ENCODE data around the gene MMUT. TPM values are rescaled to one million over a fixed set of nuclear protein-coding genes. Genes with fewer than 3 reads are reported as not detected.

MMUT gene
- total and polyA plus RNA-seq, 10 of the 15 experiments (the other 5 are each of a cell fraction or from before 2014, with no cell fraction given) = 6.6 to 21.5 (median 13.5) TPM

GRCh38 chr6:49499126-49499525 is 36.1 kb upstream of the MMUT start:
- FAIRE-seq = no peak
- Histone ChIP-seq H3K27ac (ENCODE audit: control insufficient read depth, insufficient read depth) (no peak overlapping the region), H3K36me3 (ENCODE audit: control insufficient read depth in 2 of 2, insufficient read depth in 2 of 2, low read length in 1 of 2) (no peaks in the 10 kb centered on the region), H3K27me3 (replicated peaks in 1 of 2; ENCODE audit: control insufficient read depth in 2 of 2, insufficient read depth in 2 of 2, low read length in 1 of 2) (no peaks in the 10 kb centered on the region), H3K9ac (ENCODE audit: control insufficient read depth, insufficient read depth, low read length) (no peak overlapping the region), H3K4me3 (no peak overlapping the region), H3K79me2 (ENCODE audit: control insufficient read depth, insufficient read depth, low read length) (no peaks in the 10 kb centered on the region), H3K4me1 (ENCODE audit: control insufficient read depth, insufficient read depth, low read length) (no peaks in the 10 kb centered on the region), H3K9me3 (replicated peaks; ENCODE audit: control insufficient read depth, insufficient read depth, low read length) (no peaks in the 10 kb centered on the region), H3K4me2 (ENCODE audit: control insufficient read depth, insufficient read depth) (no peak overlapping the region), H4K20me1 (ENCODE audit: control insufficient read depth, insufficient read depth) (no peaks in the 10 kb centered on the region), H2AFZ (ENCODE audit: control insufficient read depth, low read depth, low read length) (no peak overlapping the region)
- no peak for ATAC-seq
- no TSS peak for BruUV-seq (replicated peaks)
- no peak for TF ChIP-seq CREM (IDR thresholded peaks at IDR 0.05; ENCODE audit: low read depth)
- no peak for TF ChIP-seq NR2C2 (IDR thresholded peaks at IDR 0.05; ENCODE audit: borderline replicate concordance, control insufficient read depth, insufficient read length, low read depth)
- no peak for TF ChIP-seq JUND (IDR thresholded peaks at IDR 0.05; ENCODE audit: low read depth, low read length)
- TF ChIP-seq, protein P1, sequence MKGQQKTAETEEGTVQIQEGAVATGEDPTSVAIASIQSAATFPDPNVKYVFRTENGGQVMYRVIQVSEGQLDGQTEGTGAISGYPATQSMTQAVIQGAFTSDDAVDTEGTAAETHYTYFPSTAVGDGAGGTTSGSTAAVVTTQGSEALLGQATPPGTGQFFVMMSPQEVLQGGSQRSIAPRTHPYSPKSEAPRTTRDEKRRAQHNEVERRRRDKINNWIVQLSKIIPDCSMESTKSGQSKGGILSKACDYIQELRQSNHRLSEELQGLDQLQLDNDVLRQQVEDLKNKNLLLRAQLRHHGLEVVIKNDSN (IDR thresholded peaks at IDR 0.05; ENCODE audit: borderline replicate concordance, extremely low read length, insufficient read depth, low read depth, low read length) = no peak
- TF ChIP-seq NFYB (IDR thresholded peaks at IDR 0.05; ENCODE audit: insufficient read depth, low read depth, low read length) = no peak
- TF ChIP-seq, protein P2, sequence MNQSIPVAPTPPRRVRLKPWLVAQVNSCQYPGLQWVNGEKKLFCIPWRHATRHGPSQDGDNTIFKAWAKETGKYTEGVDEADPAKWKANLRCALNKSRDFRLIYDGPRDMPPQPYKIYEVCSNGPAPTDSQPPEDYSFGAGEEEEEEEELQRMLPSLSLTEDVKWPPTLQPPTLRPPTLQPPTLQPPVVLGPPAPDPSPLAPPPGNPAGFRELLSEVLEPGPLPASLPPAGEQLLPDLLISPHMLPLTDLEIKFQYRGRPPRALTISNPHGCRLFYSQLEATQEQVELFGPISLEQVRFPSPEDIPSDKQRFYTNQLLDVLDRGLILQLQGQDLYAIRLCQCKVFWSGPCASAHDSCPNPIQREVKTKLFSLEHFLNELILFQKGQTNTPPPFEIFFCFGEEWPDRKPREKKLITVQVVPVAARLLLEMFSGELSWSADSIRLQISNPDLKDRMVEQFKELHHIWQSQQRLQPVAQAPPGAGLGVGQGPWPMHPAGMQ (IDR thresholded peaks at IDR 0.05; ENCODE audit: borderline replicate concordance) = no peak
- no peak for TF ChIP-seq BHLHE40 (IDR thresholded peaks at IDR 0.05; ENCODE audit: borderline replicate concordance in 1 of 2, low read depth in 2 of 2, low read length in 1 of 2)
- no peak for TF ChIP-seq MAX (IDR thresholded peaks at IDR 0.05; ENCODE audit: low read depth, low read length)
- no peak for TF ChIP-seq BMI1 (IDR thresholded peaks at IDR 0.05; ENCODE audit: borderline replicate concordance)
- no peak for TF ChIP-seq TCF12 (IDR thresholded peaks at IDR 0.05; ENCODE audit: low read depth, low read length)
- no peak for TF ChIP-seq USF2 (IDR thresholded peaks at IDR 0.05; ENCODE audit: borderline replicate concordance, low read depth, low read length)
- no peak for TF ChIP-seq PML (IDR thresholded peaks at IDR 0.05; ENCODE audit: low read length)
- no peak for TF ChIP-seq BRCA1 (IDR thresholded peaks at IDR 0.05; ENCODE audit: low read depth, low read length)
- TF ChIP-seq RAD51 (IDR thresholded peaks at IDR 0.05) = no peak
- SMC1A ChIA-PET (ENCODE audit: uncharacterized antibody, unreplicated experiment) = no interaction called here
- POLR2A ChIA-PET = no interaction called here
- RAD21 ChIA-PET (ENCODE audit: unreplicated experiment) = no interaction called here
- no peak for DNase-seq (ENCODE audit: low read depth, low spot score)
- intact Hi-C loops (cut with micrococcal nuclease; ENCODE audit: unreplicated experiment) (no loop called here), in situ Hi-C loops (cut with MboI) (no loop called here)
- CTCF ChIA-PET = no interaction called here
- 37% methylated on average over 1 of the region's 1 CpG for WGBS (ENCODE audit: insufficient coverage, insufficient replicate concordance, low lambda C conversion rate, missing lambda C conversion rate)

Measured in GM12878 (cell line).